Measurements from ENCODE around the gene WWOX.

- TF ChIP-seq SUZ12 (IDR thresholded peaks at IDR 0.05; ENCODE audit: extremely low read depth, insufficient read depth, insufficient read length) (no peak), YY1 (IDR thresholded peaks at IDR 0.05; ENCODE audit: insufficient read depth, insufficient read length) (no peak)
These were observed 980.4 kb downstream of the WWOX start for GRCh38 chr16:79079656-79080420.

All from NT2/D1 (cell line).